ENCODE measurements around the gene MUCL3. TPM values are rescaled to one million over a fixed set of nuclear protein-coding genes. Genes with fewer than 3 reads are reported as not detected.

The MUCL3 gene
- total RNA-seq, 1 donor from 2014 or later: not detected

- no peak overlapping the region for H3K4me3 ChIP-seq (ENCODE audit: insufficient read depth, low read depth, low read length)
- no peak for FAIRE-seq
- no peaks in the 10 kb centered on the region for H3K4me1 Mint-ChIP-seq (ENCODE audit: low read depth, unreplicated experiment)
Measured at GRCh38 chr6:30898750-30899360, 41.9 kb upstream of the MUCL3 start.

GRCh38 chr6:30900863-30901417 lies 39.8 kb upstream of the MUCL3 start:
- Mint-ChIP-seq H3K4me3 (ENCODE audit: unreplicated experiment) (no peak overlapping the region), H3K4me1 (ENCODE audit: low read depth, unreplicated experiment) (no peaks in the 10 kb centered on the region), H3K27ac (ENCODE audit: unreplicated experiment) (no peak overlapping the region), H3K27me3 (ENCODE audit: low read depth, unreplicated experiment) (no peaks in the 10 kb centered on the region), H3K9me3 (ENCODE audit: unreplicated experiment) (no peaks in the 10 kb centered on the region), H3K36me3 (ENCODE audit: low read depth, unreplicated experiment) (peaks cover 16% of the 10 kb centered on the region)
- Histone ChIP-seq H3K4me1 (ENCODE audit: insufficient read depth, low read length) (no peaks in the 10 kb centered on the region), H4K20me1 (ENCODE audit: insufficient read depth, low read length) (peaks cover 1% of the 10 kb centered on the region), H3K36me3 (ENCODE audit: insufficient read depth, low read length) (no peaks in the 10 kb centered on the region), H3K9me3 (ENCODE audit: insufficient read depth, low read depth, low read length) (no peaks in the 10 kb centered on the region), H3K79me2 (ENCODE audit: insufficient read depth, low read length) (no peaks in the 10 kb centered on the region), H2AFZ (ENCODE audit: low read depth, low read length) (no peak overlapping the region), H3K9ac (ENCODE audit: low read length) (no peak overlapping the region), H3K4me2 (ENCODE audit: low read length) (no peak overlapping the region), H3K27me3 (ENCODE audit: insufficient read depth, low read length) (no peaks in the 10 kb centered on the region), H3K4me3 (ENCODE audit: insufficient read depth, low read depth, low read length) (no peak overlapping the region), H3K27ac (ENCODE audit: low read depth, low read length) (no peak overlapping the region)
- FAIRE-seq (no peak), DNase-seq (ENCODE audit: low read depth) (no peak)
- no peak for TF ChIP-seq CTCF (IDR thresholded peaks at IDR 0.05; ENCODE audit: insufficient read depth, low read depth, low read length)
- no peak for TF ChIP-seq EZH2 (IDR thresholded peaks at IDR 0.05; ENCODE audit: insufficient read depth, low read length)

More at GRCh38 chr6:30898750-30899360, 41.9 kb upstream of the MUCL3 start:
- no peaks in the 10 kb centered on the region for H3K27me3 ChIP-seq (ENCODE audit: insufficient read depth, low read length)
- DNase-seq (ENCODE audit: low read depth): no peak
- H3K9me3 Mint-ChIP-seq (ENCODE audit: unreplicated experiment): no peaks in the 10 kb centered on the region
- H3K27ac ChIP-seq (ENCODE audit: low read depth, low read length): no peak overlapping the region
- H4K20me1 ChIP-seq (ENCODE audit: insufficient read depth, low read length): peaks cover 14% of the 10 kb centered on the region
- TF ChIP-seq CTCF (IDR thresholded peaks at IDR 0.05; ENCODE audit: insufficient read depth, low read depth, low read length): no peak
- TF ChIP-seq EZH2 (IDR thresholded peaks at IDR 0.05; ENCODE audit: insufficient read depth, low read length): no peak
- no peak overlapping the region for H2AFZ ChIP-seq (ENCODE audit: low read depth, low read length)
- H3K79me2 ChIP-seq (ENCODE audit: insufficient read depth, low read length): no peaks in the 10 kb centered on the region
- H3K9ac ChIP-seq (ENCODE audit: low read length): no peak overlapping the region
- H3K36me3 Mint-ChIP-seq (ENCODE audit: low read depth, unreplicated experiment): peaks cover 29% of the 10 kb centered on the region
- no peak overlapping the region for H3K4me2 ChIP-seq (ENCODE audit: low read length)
- no peak overlapping the region for H3K4me3 Mint-ChIP-seq (ENCODE audit: unreplicated experiment)
- H3K36me3 ChIP-seq (ENCODE audit: insufficient read depth, low read length): peaks cover 4% of the 10 kb centered on the region
- H3K4me1 ChIP-seq (ENCODE audit: insufficient read depth, low read length): no peaks in the 10 kb centered on the region
- H3K27ac Mint-ChIP-seq (ENCODE audit: unreplicated experiment): no peak overlapping the region
- H3K9me3 ChIP-seq (ENCODE audit: insufficient read depth, low read depth, low read length): no peaks in the 10 kb centered on the region
- no peaks in the 10 kb centered on the region for H3K27me3 Mint-ChIP-seq (ENCODE audit: low read depth, unreplicated experiment)

- Mint-ChIP-seq H3K4me1 (ENCODE audit: low read depth, unreplicated experiment) (no peaks in the 10 kb centered on the region), H3K4me3 (ENCODE audit: unreplicated experiment) (no peak overlapping the region)
- no peak for FAIRE-seq
Measured at GRCh38 chr6:30901436-30901835, 39.3 kb upstream of the MUCL3 start.

More at GRCh38 chr6:30901436-30901835, 39.3 kb upstream of the MUCL3 start:
- Mint-ChIP-seq H3K27me3 (ENCODE audit: low read depth, unreplicated experiment) (no peaks in the 10 kb centered on the region), H3K36me3 (ENCODE audit: low read depth, unreplicated experiment) (peaks cover 14% of the 10 kb centered on the region), H3K27ac (ENCODE audit: unreplicated experiment) (no peak overlapping the region), H3K9me3 (ENCODE audit: unreplicated experiment) (no peaks in the 10 kb centered on the region)
- Histone ChIP-seq H3K9ac (ENCODE audit: low read length) (no peak overlapping the region), H3K4me1 (ENCODE audit: insufficient read depth, low read length) (no peaks in the 10 kb centered on the region), H3K4me3 (ENCODE audit: insufficient read depth, low read depth, low read length) (no peak overlapping the region), H3K36me3 (ENCODE audit: insufficient read depth, low read length) (no peaks in the 10 kb centered on the region), H3K4me2 (ENCODE audit: low read length) (no peak overlapping the region), H4K20me1 (ENCODE audit: insufficient read depth, low read length) (no peaks in the 10 kb centered on the region), H3K79me2 (ENCODE audit: insufficient read depth, low read length) (no peaks in the 10 kb centered on the region), H3K27ac (ENCODE audit: low read depth, low read length) (no peak overlapping the region), H3K9me3 (ENCODE audit: insufficient read depth, low read depth, low read length) (no peaks in the 10 kb centered on the region), H2AFZ (ENCODE audit: low read depth, low read length) (no peak overlapping the region), H3K27me3 (ENCODE audit: insufficient read depth, low read length) (no peaks in the 10 kb centered on the region)
- no peak for DNase-seq (ENCODE audit: low read depth)
- no peak for TF ChIP-seq EZH2 (IDR thresholded peaks at IDR 0.05; ENCODE audit: insufficient read depth, low read length)
- no peak for TF ChIP-seq CTCF (IDR thresholded peaks at IDR 0.05; ENCODE audit: insufficient read depth, low read depth, low read length)

Data from astrocyte (in vitro differentiated cells and primary cell).